HL-60/S4 treated with phorbol 12-myristate 13-acetate at 8.2 ng/mL for 4 days and 3 days (cell line): ENCODE results near the gene MYZAP.
"Not testable (repeated sequence)": the region's sequence is repeated elsewhere in the genome, so short reads cannot be mapped to it uniquely, and the experiment has no call there.

ENCODE experiments used
- in situ Hi-C: fragments of 300-500 bp; cut with MboI; formaldehyde crosslinking; loops from 2 replicates; pipeline ENCODE4 v1.15.0; 2022; ENCODE audit warnings: low sequenced_read_pairs

The MYZAP gene

GRCh38 chr15:57615951-57616496, 24.3 kb downstream of the MYZAP start:
- in situ Hi-C loops, result not testable (repeated sequence)

GRCh38 chr15:57618325-57618724, 26.6 kb downstream of the MYZAP start:
- in situ Hi-C loops, result no loop called here

GRCh38 chr15:57619746-57620145, 28.0 kb downstream of the MYZAP start:
- in situ Hi-C loops, result no loop called here

GRCh38 chr15:57624730-57625129, 33.0 kb downstream of the MYZAP start:
- in situ Hi-C loops, result no loop called here

GRCh38 chr15:57625703-57626448, 34.2 kb downstream of the MYZAP start:
- in situ Hi-C loops, result no loop called here

- in situ Hi-C loops, result no loop called here
Observed at GRCh38 chr15:57626713-57627440, 35.2 kb downstream of the MYZAP start.

GRCh38 chr15:57631386-57632110, 39.8 kb downstream of the MYZAP start:
- in situ Hi-C loops, result no loop called here

- in situ Hi-C loops, result no loop called here
Observed at GRCh38 chr15:57634290-57634689, 42.6 kb downstream of the MYZAP start.

- in situ Hi-C loops, result no loop called here
Observed at GRCh38 chr15:57635300-57635909, 43.7 kb downstream of the MYZAP start.

- in situ Hi-C loops, result no loop called here
Observed at GRCh38 chr15:57637846-57638245, 46.1 kb downstream of the MYZAP start.

- in situ Hi-C loops, result no loop called here
Observed at GRCh38 chr15:57639306-57639705, 47.6 kb downstream of the MYZAP start.

- in situ Hi-C loops, result no loop called here
Observed at GRCh38 chr15:57640930-57641682, 49.4 kb downstream of the MYZAP start.

- in situ Hi-C loops, result no loop called here
Observed at GRCh38 chr15:57643826-57644225, 52.1 kb downstream of the MYZAP start.

- in situ Hi-C loops, result no loop called here
Observed at GRCh38 chr15:57646087-57646486, 54.4 kb downstream of the MYZAP start.

GRCh38 chr15:57647071-57647790, 55.5 kb downstream of the MYZAP start:
- in situ Hi-C loops, result no loop called here

GRCh38 chr15:57647791-57648130, 56.1 kb downstream of the MYZAP start:
- in situ Hi-C loops, result no loop called here

- in situ Hi-C loops, result no loop called here
Observed at GRCh38 chr15:57649138-57649537, 57.4 kb downstream of the MYZAP start.

- in situ Hi-C loops, result no loop called here
Observed at GRCh38 chr15:57651445-57651844, 59.7 kb downstream of the MYZAP start.

- in situ Hi-C loops, result no loop called here
Observed at GRCh38 chr15:57652481-57652880, 60.8 kb downstream of the MYZAP start.
